IPS-11a (cell line): ENCODE data around the gene GRIN2D.
A peak's percentile ranks its signal among the peaks of the same experiment; 100 is the strongest.

Experiments
- H3K4me3 ChIP-seq: one replicate; pipeline ENCODE4 v1.5.1; 2013; ENCODE audit warnings: low read depth, low read length, control low read depth

Gene GRIN2D

DNA sequence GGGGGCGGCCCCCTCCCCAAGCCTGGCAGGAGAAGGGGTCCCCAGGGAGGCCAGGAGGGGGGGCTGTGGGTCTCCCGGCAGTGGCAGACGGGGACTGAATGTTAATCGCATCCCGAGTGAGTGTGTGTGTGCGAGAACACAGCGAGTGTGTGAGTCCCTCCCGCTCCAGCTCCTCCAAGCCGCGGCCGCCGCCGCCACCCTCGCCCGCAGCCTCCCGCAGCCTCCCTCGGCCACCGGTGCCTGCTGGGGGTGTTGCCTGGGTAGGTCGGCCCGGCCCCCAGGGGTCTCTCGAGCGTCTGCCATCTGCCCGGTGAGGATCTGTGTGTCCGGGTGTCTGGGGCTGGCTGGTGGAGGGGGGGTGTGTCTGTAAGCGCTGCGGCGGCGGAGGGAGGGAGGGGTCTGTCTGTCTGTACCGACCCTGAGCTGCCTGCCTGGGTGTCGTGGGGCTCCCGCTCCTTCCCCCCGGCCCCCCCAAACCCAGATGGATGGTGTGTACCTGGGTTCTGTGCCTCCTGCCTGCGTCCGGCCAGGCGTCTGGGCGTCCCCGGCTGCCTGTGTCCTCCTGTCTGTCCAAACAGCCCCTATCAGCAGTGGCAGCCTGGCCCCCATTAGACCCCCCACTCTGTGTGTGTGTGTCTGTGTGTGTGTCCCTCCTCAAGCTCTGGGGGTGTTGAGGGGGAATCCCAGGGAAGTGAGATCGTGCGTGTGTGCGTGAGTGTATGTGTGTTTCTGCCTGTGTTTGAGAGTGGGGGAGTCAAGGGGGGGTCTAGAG lies at the start of gene GRIN2D:
Gene GRIN2D (plus strand): TSS at position 110 of the 772 bp plus-strand sequence. CDS start 4,725 bp downstream, outside the sequence.
- H3K4me3 ChIP-seq = peak within 1 kb of the TSS; percentile 20

DNA sequence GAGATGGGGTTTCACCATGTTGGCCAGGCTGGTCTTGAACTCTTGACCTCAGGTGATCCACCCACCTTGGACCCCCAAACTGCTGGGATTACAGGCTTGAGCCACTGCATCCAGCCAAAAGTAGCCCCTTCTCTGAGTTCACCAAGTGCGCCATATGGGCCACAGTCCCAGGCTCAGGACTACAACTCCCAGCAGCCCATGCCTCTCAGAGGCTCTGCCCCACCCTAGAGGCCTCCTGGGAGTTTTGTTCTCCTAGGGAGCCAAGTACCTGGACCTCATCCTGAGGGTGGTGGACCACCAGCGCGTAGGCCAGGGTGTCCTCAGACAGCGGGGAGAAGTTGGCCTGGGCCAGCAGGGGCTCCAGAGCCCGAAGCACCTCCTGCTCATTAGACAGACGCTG lies 48.6 kb upstream of the GRIN2D start:
- no peak overlapping the region for H3K4me3 ChIP-seq

DNA sequence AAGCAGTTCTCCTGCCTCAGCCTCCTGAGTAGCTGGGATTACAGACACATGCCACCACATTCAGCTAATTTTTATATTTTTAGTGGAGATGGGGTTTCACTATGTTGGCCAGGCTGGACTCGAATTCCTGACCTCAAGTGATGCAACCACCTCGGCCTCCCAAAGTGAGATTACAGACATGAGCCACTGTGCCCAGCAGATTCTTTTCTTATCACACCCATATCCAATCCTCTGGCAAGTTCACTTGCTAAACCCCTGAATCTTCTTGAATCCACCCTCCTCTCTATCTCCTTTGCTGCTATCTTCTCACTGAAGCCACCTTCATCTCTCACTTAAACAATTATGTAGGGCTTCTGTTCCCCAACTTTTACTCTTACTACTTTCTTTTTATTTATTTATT lies 47.3 kb upstream of the GRIN2D start:
- H3K4me3 ChIP-seq = no peak overlapping the region

DNA sequence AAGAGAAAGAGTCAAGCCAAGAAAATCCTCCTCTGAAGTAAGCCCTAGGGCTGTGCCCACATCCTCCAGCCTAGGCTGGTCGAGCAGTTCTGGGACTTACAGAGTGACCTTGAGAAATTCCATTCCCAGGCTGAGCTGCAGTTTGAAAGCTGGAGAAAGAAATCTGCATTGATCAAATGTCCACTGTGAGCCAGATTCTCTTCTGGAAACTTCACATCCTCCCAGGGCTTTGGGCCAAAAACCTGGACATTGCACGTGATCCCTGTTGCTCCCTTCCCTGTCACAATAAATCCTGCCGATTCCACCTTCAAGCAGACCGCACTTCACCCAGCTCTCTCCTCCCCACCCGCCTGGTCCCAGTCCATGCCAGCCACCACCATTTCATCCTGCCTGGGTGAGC lies 45.4 kb upstream of the GRIN2D start:
- no peak overlapping the region for H3K4me3 ChIP-seq

DNA sequence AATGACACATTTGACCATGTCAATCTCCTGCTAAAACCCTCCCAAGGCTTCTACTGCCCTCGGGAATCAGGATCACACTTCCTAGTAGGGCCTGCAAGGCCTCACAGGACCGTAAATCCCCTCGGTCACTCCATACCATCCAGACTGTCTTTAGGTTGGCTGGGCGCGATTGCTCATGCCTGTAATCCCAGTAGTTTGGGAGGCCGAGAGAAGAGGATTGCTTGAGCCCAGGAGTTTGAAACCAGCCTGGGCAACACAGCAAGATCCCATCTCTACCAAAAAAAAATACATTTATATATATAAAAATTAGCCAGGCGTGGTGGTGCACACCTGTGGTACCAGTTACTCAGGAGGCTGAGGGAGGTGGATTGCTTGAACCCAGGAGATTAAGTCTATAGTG lies 44.7 kb upstream of the GRIN2D start:
- H3K4me3 ChIP-seq = no peak overlapping the region

DNA sequence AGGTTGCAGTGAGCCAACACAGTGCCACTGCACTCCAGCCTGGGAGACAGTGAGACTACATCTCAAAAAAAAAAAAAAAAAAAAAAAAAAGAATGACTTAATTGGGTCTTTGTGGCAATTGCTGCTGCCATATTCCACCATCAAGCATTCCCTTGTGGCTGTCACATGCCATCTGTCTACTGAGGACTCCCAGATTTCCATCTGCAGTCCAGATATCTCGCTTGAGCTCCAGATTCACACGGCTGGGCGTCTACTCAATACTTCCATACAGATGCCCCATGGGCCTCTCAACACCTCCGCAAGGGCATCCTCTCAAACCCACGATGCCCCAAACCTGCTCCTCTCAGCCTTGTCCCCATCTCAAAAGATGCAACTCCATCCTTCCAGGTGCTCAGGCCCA lies 42.6 kb upstream of the GRIN2D start:
- no peak overlapping the region for H3K4me3 ChIP-seq

DNA sequence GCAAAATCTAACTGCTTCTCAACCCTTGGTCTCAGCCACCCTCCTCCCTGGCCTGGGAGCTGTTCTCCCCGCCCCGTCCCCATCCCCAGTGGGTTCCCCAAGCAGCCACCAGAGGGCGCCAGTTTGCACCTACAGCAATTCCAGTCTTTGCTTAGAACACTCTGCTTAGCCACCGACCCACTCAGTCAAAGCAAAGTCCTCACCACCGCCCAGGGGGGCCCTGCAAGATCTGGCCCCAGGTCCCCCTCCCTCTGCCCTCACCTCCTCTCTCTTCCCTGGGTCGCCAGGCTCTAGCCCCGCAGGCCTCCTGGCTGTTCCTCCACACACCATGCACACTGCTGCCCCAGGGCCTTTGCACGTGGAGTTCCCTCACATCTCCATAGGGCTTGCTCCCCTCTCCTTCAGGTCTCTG lies 42.1 kb upstream of the GRIN2D start:
- no peak overlapping the region for H3K4me3 ChIP-seq

DNA sequence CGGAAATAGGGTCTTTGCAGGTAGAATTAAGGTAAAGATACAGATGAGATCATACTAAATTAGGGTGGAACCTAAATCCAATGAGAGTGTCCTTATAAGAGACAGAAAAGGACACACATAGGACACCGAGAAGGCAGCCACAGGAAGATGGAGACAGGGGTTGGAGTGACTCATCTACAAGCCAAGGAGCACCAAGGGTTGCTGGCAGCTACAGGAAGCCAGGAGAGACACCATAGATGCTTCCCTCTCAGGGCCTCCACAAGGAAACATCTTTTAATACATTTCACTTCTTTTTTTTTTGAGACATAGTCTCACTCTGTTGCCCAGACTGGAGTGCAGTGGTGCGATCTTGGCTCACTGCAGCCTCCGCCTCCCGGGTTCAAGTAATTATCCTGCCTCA lies 39.8 kb upstream of the GRIN2D start:
- no peak overlapping the region for H3K4me3 ChIP-seq

DNA sequence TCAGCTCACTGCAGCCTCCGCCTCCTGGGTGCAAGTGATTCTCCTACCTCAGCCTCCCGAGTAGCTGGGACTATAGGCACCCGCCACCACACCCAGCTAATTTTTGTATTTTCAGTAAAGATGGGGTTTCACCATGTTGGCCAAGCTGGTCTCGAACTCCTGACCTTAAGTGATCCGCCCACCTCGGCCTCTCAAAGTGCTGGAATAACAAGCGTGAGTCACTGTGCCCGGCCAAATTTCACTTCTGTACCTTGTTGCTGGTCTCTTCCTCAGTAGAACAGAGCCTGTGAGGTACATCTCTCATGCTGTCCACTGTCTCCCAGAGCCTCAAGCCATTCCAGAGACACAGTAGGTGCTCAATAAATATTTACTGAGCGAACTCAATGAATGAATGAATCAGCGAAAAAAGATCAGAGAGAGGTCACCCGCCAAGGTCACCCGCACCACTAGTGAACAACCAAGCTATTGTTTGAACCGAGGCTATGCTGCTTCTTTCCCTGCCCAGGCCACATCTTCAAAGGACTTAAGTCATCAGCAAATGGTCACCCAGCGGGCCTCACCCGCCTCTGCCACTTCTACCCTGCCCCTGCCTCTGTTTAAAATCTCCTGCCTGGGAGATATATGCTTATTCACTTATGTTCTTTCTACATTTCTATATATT lies 39.0 kb upstream of the GRIN2D start:
- no peak overlapping the region for H3K4me3 ChIP-seq

DNA sequence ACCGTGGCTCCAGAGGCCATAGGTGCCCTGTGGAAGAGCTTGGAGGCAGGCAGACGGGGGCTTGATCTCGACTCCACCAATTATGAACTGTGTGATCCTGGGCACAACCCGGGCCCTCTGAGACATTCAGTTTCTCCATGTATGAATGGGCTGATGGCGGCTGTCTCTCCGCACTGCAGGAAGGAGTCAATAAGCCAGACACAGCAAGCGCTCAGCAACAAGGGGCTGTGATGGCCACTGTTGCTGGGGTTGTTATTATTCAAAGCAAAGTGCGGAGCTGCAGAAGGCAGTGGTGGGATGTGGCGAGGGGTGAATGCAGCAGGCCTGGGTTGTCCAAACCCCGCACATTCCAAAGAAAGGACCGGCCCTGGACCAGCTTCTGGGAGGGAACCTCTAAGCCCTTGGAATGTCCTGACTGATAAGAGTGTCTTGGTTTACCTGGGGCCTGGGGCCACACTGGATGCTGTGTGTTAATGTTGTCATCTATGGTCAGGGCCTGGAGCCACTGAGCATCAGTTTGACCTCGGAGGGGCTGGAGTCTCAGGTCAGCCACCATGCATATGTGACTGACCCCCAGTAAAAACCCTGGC lies 38.0 kb upstream of the GRIN2D start:
- H3K4me3 ChIP-seq = no peak overlapping the region

DNA sequence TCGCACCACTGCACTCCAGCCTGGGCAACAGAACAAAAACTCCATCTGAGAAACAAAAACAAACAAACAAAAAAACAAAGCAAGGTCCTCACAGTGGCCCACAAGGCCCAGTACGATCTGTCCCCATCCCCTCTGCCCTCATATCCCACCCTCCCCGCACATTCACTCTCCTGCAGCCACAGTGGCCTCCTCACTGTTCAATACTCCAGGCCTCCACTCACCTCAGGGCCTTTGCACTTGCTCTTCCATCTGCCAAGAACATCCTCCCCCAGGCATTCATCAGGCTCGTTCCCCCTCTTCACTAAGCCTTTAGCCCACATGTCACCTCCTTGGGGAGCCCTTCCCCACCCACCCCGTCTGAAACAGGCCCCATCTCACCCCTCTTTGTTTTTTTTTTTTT lies 34.3 kb upstream of the GRIN2D start:
- H3K4me3 ChIP-seq = no peak overlapping the region

DNA sequence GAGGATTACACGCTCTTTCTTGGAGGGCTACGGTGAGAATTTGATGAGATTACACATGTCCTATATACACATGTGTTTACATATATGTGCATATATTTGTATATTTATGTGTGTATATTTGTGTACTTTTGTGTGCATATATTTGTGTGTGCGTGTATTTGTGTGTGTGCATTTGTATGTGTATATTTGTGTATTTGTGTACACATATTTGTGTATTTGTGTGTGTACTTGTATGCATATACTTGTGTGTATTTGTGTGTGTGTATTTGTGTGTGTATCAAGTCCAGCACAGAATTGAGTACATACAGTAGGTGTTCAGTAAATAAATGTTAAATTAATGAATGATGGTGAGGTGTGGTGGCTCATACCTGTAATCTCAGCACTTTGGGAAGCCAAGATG lies 31.6 kb upstream of the GRIN2D start:
- no peak overlapping the region for H3K4me3 ChIP-seq

DNA sequence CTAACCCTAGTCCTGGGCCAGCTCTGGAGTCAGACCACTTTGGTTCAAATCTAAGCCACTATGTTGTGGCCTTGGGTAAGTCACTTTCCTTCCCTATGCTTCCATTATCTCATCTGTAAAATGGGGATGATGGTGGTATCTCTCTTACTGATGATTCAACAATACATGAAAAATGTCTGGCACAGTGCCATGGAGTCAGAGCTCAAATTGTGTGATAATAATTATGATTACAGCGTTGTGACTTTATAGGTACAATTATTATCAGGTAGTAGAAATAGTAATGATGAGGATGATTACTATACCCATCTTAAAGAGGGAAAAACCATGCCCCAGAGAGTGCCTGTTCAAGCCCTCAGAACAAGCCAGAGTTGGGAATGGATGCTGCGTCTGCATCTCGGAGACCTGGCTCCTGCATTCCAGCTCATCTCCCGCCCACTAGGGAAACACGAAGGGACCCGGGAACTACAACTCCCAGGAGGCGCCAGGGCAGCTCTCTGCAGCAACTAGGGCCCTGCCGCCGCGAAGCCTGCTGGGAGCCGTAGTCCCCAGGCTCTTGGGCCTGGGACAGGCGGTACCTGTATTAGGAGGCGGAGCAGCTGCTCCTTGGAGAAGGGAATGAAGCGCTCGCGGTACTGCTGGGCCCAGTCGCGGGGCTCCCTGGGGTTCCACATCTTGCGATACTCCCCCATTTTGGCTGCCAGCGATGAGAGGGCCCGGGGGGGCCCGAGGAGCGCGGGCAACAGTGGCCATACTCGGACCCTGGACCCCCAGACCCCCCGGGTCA lies 30.6 kb upstream of the GRIN2D start:
- H3K4me3 ChIP-seq = peak overlapping the region; percentile 67

DNA sequence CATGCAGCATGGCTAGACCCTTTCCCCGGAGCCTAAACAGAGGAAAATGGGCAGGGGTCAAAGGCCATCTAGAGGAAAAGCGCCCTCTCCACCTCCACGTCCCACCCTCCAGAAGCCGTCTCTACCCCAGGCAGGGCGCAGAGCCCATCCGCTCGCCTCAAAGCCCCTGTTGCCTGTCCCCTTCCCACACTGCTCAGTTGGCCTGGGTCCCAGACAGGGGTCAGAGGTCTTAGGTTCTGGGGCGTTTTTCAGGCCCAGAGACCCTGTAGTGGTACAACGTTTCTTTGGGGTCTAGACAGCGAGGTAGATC lies 30.0 kb upstream of the GRIN2D start:
- H3K4me3 ChIP-seq = peak overlapping the region; percentile 67

DNA sequence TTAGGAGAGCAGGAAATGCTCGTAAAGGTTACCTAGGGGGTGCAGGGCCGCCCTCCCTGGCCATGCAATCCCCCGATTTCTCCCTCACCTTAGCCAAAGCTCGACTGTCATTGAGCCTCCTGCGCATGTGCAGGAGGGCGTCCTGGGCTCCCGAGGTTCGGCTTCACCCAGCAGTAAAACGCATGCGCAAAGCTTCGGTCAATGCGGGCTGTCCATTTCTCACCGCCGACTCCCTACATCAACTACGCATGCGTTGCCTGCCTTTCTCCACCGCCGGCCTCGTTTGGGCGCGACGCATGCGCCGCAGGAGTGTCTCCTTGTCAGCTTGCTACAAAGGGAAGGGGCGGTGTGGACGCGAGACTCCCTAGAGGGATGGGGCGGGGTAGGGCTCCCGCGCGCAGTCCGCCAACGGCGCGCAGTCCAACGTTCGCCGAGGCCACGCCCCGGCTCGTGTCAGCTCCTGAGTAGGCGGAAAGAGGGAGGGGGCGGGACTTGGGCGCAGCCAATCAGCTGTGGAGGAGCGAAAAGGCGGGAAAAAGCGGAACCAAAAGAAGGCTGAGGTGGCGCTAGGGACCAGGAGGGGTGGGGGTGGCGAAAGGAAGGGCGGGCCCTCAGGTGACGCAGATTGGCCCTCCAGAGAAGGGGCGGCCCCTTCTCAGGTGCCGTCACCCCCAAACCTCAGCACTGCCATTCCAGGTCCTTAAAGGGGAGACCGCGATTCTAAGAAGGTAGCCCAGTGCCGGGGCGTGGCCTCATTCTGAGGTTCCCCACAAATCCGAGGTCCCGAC lies 29.5 kb upstream of the GRIN2D start, which contains the start of the genes SYNGR4 and TMEM143:
Gene SYNGR4 (plus strand): TSS at position 558 of the 788 bp plus-strand sequence. CDS start 1,476 bp downstream, outside the sequence.
Gene TMEM143 (minus strand): TSS at position 131 of the 788 bp plus-strand sequence. CDS start 20 bp downstream, at position 111.
- peak within 1 kb of the TSS; percentile 67 for H3K4me3 ChIP-seq

DNA sequence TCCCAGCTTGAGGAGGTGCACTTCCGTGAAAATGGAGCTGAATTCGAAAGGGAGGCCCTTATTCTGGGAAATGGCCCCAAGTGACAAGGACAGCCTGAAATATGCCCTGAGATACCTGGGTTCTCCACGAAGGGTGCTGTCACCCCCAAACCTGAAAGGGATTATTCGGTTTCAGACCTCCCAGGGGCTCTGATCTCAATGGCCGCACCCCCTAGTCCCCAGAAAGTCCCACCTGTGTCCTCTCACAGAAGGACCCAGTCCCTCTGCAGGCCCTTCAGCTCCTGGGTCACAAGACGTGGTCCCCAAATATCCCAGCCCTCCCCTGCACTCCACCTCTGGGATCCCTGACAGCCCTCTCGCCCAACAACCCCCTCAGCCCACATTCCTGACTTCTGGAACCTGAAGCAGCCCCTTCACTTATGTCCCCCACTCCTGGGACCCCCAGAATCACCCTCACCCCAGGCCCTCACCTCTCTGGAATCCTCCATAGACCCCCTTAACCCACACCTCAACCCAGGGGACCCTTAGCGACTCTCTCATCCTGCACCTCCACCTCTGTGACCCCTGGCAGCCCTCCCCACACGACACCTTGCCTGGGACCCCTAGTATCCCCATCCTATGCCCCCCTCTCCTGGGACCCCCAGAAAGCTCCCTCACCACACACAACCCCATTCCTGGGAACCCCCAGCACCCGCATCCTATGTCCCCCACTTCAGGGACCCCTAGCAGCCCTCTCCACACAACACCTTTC lies 28.7 kb upstream of the GRIN2D start:
- H3K4me3 ChIP-seq = peak overlapping the region; percentile 14

DNA sequence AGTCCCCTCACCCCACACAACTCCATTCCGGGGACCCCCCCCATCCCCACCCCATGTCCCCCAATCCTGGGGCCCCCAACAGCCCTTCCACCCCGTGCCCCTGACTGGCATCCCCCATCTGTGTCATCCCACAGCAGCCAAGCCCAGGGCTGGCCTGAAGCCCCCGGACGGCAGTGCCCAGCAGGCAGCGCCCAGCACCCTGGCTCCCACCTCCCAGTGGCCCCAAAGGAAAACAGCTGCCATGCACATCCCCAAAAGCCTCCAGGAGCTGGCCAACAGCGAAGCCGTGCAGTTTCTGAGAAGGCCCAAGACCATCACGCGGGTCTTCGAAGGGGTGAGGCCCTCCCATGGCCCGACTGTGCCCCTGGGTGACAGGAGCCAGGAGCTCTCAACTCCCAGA lies 27.9 kb upstream of the GRIN2D start:
- H3K4me3 ChIP-seq = no peak overlapping the region

DNA sequence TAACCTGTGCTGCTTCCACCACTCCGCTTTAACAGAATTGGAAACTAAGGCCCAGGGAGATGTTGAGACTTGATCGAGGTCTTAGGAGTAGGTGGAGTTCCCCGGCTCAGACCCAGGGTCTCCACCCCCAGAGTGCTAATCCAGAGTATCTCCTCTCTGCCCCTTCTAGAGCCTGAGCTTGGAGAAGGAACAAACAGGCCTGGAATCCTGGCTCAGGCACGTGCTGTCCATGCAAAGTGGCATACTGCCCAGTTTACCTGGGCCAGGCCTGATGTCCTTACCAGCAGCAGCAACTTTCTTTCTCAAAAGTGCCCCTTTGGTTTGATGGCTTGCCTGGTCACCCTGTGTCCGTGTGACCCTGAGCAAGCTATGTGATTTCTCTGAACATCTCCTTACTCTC lies 25.6 kb upstream of the GRIN2D start:
- H3K4me3 ChIP-seq = no peak overlapping the region

DNA sequence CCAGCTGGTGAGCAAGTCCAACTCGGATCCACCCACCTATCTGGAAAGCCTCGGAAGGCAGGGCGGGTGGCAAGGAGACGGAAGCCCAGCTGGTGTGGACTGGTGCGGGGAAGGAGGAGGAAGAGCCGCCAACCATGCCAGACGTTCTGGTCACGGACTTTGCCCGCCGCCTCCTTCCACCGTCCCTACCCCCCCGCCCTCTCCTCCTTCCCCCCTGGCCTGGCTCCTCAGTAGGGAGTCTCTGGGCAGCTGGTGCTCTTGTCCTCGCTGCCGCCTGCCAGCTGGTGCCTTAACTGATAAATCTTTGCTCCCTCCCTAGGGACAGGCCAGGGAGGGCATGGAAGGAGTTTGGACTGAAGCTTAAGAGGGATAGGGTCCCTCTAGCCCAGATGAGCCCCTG lies 24.5 kb upstream of the GRIN2D start:
- no peak overlapping the region for H3K4me3 ChIP-seq

DNA sequence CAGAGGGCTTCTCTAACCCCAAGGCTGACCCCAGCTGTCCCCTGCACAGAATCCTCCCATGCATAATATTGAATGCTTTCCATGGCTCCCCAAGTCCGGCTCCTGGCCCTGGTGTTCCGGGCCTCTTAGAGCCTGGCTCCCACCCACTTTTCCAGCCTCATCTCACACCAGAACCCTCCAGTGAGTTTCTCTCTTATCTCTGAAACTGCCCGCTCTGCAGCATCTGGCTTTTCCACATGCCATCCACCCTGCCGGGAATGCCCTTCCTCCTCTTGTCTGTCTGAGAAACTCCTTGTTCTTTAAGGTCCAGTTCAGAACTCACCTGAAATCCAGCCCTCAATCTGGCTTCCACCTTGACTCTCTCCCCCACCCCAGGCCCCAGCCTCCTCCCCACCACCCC lies 22.5 kb upstream of the GRIN2D start:
- H3K4me3 ChIP-seq = no peak overlapping the region
